T-helper 1 cell (primary cell): ENCODE results near the gene ASTN1.
"Not testable (repeated sequence)": the region's sequence is repeated elsewhere in the genome, so short reads cannot be mapped to it uniquely, and the experiment has no call there.

ENCODE experiments used
- DNase-seq, 5 donors: peaks; one replicate each; pipeline ENCODE4 v3.0.0-alpha.2; 2012 to 2020

Gene ASTN1

GRCh38 chr1:177106196-177106595 lies 58.3 kb downstream of the ASTN1 start:
- DNase-seq = no peak

GRCh38 chr1:177103005-177103852 lies 61.3 kb downstream of the ASTN1 start:
- DNase-seq = no peak

- no peak for DNase-seq
Observed at GRCh38 chr1:177092001-177092400, 72.5 kb downstream of the ASTN1 start.

- DNase-seq = no peak
Observed at GRCh38 chr1:177091040-177091439, 73.5 kb downstream of the ASTN1 start.

GRCh38 chr1:177088966-177089365 lies 75.5 kb downstream of the ASTN1 start:
- DNase-seq = no peak

GRCh38 chr1:177082855-177083693 lies 81.4 kb downstream of the ASTN1 start:
- no peak for DNase-seq

- DNase-seq = no peak
Observed at GRCh38 chr1:177080564-177080963, 83.9 kb downstream of the ASTN1 start.

GRCh38 chr1:177077734-177078499 lies 86.6 kb downstream of the ASTN1 start:
- DNase-seq = no peak

- no peak for DNase-seq
Observed at GRCh38 chr1:177077006-177077405, 87.5 kb downstream of the ASTN1 start.

- DNase-seq = not testable (repeated sequence)
Observed at GRCh38 chr1:177074811-177075210, 89.7 kb downstream of the ASTN1 start.

- DNase-seq = no peak
Observed at GRCh38 chr1:177069490-177069889, 95.0 kb downstream of the ASTN1 start.

GRCh38 chr1:177067752-177068410 lies 96.6 kb downstream of the ASTN1 start:
- DNase-seq = no peak

GRCh38 chr1:177065430-177065829 lies 99.1 kb downstream of the ASTN1 start:
- no peak for DNase-seq

GRCh38 chr1:177063648-177064047 lies 100.9 kb downstream of the ASTN1 start:
- DNase-seq = no peak

GRCh38 chr1:177054542-177054941 lies 110.0 kb downstream of the ASTN1 start:
- no peak for DNase-seq

GRCh38 chr1:177053648-177054047 lies 110.9 kb downstream of the ASTN1 start:
- DNase-seq = no peak

- no peak for DNase-seq
Observed at GRCh38 chr1:177048314-177049069, 116.0 kb downstream of the ASTN1 start.

- no peak for DNase-seq
Observed at GRCh38 chr1:177045151-177045550, 119.4 kb downstream of the ASTN1 start.

- DNase-seq = no peak
Observed at GRCh38 chr1:177044390-177044789, 120.1 kb downstream of the ASTN1 start.

GRCh38 chr1:177043597-177043996 lies 120.9 kb downstream of the ASTN1 start:
- no peak for DNase-seq

- no peak for DNase-seq
Observed at GRCh38 chr1:177035586-177035985, 128.9 kb downstream of the ASTN1 start.

GRCh38 chr1:177033628-177034027 lies 130.9 kb downstream of the ASTN1 start:
- no peak for DNase-seq
